H1 (cell line): ENCODE data around the gene APOBEC3C. TPM values are rescaled to one million over a fixed set of nuclear protein-coding genes. Genes with fewer than 3 reads are reported as not detected.

Experiments used
- CTCF ChIA-PET: fragments of 300-600 bp; sonication (Branson Sonifier 250); formaldehyde crosslinking; loops from one replicate; lab custom pipeline; 2021; ENCODE audit not compliant: partially characterized antibody; lab: Charles Lee
- POLR2A ChIA-PET: fragments of 300-600 bp; sonication (Branson Sonifier 250); formaldehyde crosslinking; loops from one replicate; lab custom pipeline; 2021; ENCODE audit warnings: inconsistent platforms; ENCODE audit not compliant: partially characterized antibody; lab: Charles Lee
- DNase-seq, 2 experiments: peaks; one replicate each; pipeline versions ENCODE4 v3.0.0 to v3.0.0-alpha.2; 2010 to 2022; ENCODE audit warnings: low spot score in 2 of 2, low read depth in 1 of 2, mixed read lengths in 1 of 2
- FAIRE-seq: peaks from 2 replicates; lab custom pipeline; 2011; peaks lifted over from hg19 to GRCh38; lab: Jason Lieb, UNC
- H2AFZ ChIP-seq: 2 replicates; pipeline ENCODE4 v1.8.1; 2012; ENCODE audit warnings: low read length, inconsistent platforms
- H2AK5ac ChIP-seq: 2 replicates; pipeline ENCODE4 v1.6.1; 2013; ENCODE audit warnings: low read depth, low read length
- H2BK120ac ChIP-seq: replicated peaks from 2 replicates; pipeline ENCODE3; 2013; ENCODE audit warnings: low read depth, low read length, inconsistent platforms
- H2BK12ac ChIP-seq: 2 replicates; pipeline ENCODE4 v1.6.1; 2013; ENCODE audit warnings: low read depth, low read length
- H2BK15ac ChIP-seq: 2 replicates; pipeline ENCODE4 v1.6.1; 2013; ENCODE audit warnings: low read length
- H2BK20ac ChIP-seq: 2 replicates; pipeline ENCODE4 v1.6.1; 2013; ENCODE audit warnings: low read length
- H2BK5ac ChIP-seq: 2 replicates; pipeline ENCODE4 v1.6.1; 2013; ENCODE audit warnings: low read depth, low read length
- H3K14ac ChIP-seq: 2 replicates; pipeline ENCODE4 v1.6.1; 2013; ENCODE audit warnings: inconsistent platforms; ENCODE audit not compliant: insufficient read length
- H3K18ac ChIP-seq: 2 replicates; pipeline ENCODE4 v1.6.1; 2013; ENCODE audit warnings: low read length; ENCODE audit errors: extremely low read depth
- H3K23ac ChIP-seq: 2 replicates; pipeline ENCODE4 v1.6.1; 2013; ENCODE audit warnings: inconsistent platforms; ENCODE audit not compliant: insufficient read length
- H3K23me2 ChIP-seq: 2 replicates; pipeline ENCODE4 v1.6.1; 2013; ENCODE audit warnings: low read depth, low read length
- H3K27ac ChIP-seq: 2 replicates; pipeline ENCODE4 v1.6.1; 2011; ENCODE audit warnings: low read depth, low read length, inconsistent platforms
- H3K27me3 ChIP-seq, 4 experiments: replicated peaks in 1 of 4; 1 replicate in 1 of 4; 2 replicates in 3 of 4; pipeline versions ENCODE4 v1.6.1 to v1.8.1; 2011 to 2013; ENCODE audit warnings: low read length in 3 of 4, mild to moderate bottlenecking in 3 of 4, inconsistent platforms in 2 of 4, mixed read lengths in 2 of 4, moderate library complexity in 1 of 4; ENCODE audit not compliant: control insufficient read depth in 3 of 4, insufficient read depth in 3 of 4; ENCODE audit errors: extremely low read depth in 1 of 4
- H3K36me3 ChIP-seq, 4 experiments: 2 replicates each; pipeline versions ENCODE4 v1.6.1 to v1.8.1; 2011 to 2013; ENCODE audit warnings: mild to moderate bottlenecking in 4 of 4, low read length in 3 of 4, moderate library complexity in 2 of 4, control low read depth in 1 of 4, inconsistent platforms in 1 of 4; ENCODE audit not compliant: insufficient read depth in 4 of 4, control insufficient read depth in 2 of 4
- H3K4ac ChIP-seq: replicated peaks from 2 replicates; pipeline ENCODE3; 2013; ENCODE audit warnings: low read length, low read depth, mixed read lengths, inconsistent platforms; ENCODE audit not compliant: insufficient read length
- H3K4me1 ChIP-seq, 4 experiments: replicated peaks in 1 of 4; 1 replicate in 1 of 4; 2 replicates in 3 of 4; pipeline versions ENCODE4 v1.6.1 to v1.8.1; 2011 to 2013; ENCODE audit warnings: low read length in 3 of 4, inconsistent platforms in 2 of 4, mixed read lengths in 1 of 4; ENCODE audit not compliant: insufficient read depth in 4 of 4, control insufficient read depth in 3 of 4
- H3K4me2 ChIP-seq, 2 experiments: 2 replicates each; pipeline versions ENCODE4 v1.6.1 to v1.8.1; 2011 to 2013; ENCODE audit warnings: low read depth in 2 of 2, low read length in 2 of 2, control low read depth in 1 of 2, inconsistent platforms in 1 of 2, mild to moderate bottlenecking in 1 of 2; ENCODE audit not compliant: insufficient read depth in 1 of 2
- H3K4me3 ChIP-seq, 4 experiments: fragments of 200-600, 300-600 bp in 1 of 4; sonication (generic), shearing (Covaris generic), sonication (Bioruptor Twin) in 1 of 4; 2 replicates each; pipeline versions ENCODE4 v1.5.1 to v1.8.1; 2011 to 2016; ENCODE audit warnings: low read length in 4 of 4, low read depth in 3 of 4, control low read depth in 2 of 4, inconsistent platforms in 2 of 4, mild to moderate bottlenecking in 2 of 4, mixed read lengths in 1 of 4, moderate library complexity in 1 of 4; ENCODE audit not compliant: insufficient read depth in 2 of 4; ENCODE audit errors: extremely low read depth in 1 of 4
- H3K56ac ChIP-seq: replicated peaks from 2 replicates; pipeline ENCODE3; 2013; ENCODE audit warnings: low read depth, mild to moderate bottlenecking, mixed read lengths, low read length, inconsistent platforms; ENCODE audit not compliant: insufficient read length
- H3K79me1 ChIP-seq: 2 replicates; pipeline ENCODE4 v1.6.1; 2013; ENCODE audit warnings: low read depth, low read length, control low read depth
- H3K79me2 ChIP-seq, 2 experiments: 2 replicates each; pipeline versions ENCODE4 v1.6.1 to v1.8.1; 2012 to 2013; ENCODE audit warnings: low read length in 2 of 2, mild to moderate bottlenecking in 2 of 2, inconsistent platforms in 1 of 2; ENCODE audit not compliant: insufficient read depth in 2 of 2, control insufficient read depth in 1 of 2
- H3K9ac ChIP-seq, 4 experiments: replicated peaks in 1 of 4; 1 replicate in 1 of 4; 2 replicates in 3 of 4; pipeline versions ENCODE4 v1.6.1 to v1.8.1; 2011 to 2013; ENCODE audit warnings: low read depth in 3 of 4, low read length in 3 of 4, control low read depth in 2 of 4, mild to moderate bottlenecking in 2 of 4, moderate library complexity in 2 of 4, inconsistent platforms in 1 of 4; ENCODE audit errors: extremely low read depth in 1 of 4
- H3K9me3 ChIP-seq, 2 experiments: 2 replicates each; pipeline versions ENCODE4 v1.6.1 to v1.8.1; 2012 to 2013; ENCODE audit warnings: mild to moderate bottlenecking in 2 of 2, moderate library complexity in 2 of 2, control low read depth in 1 of 2, inconsistent platforms in 1 of 2, low read depth in 1 of 2, low read length in 1 of 2, mixed read lengths in 1 of 2; ENCODE audit not compliant: insufficient read depth in 2 of 2
- H4K20me1 ChIP-seq, 2 experiments: replicated peaks in 1 of 2; 2 replicates each; pipeline versions ENCODE3 to v1.8.1; 2011 to 2013; ENCODE audit warnings: inconsistent platforms in 2 of 2, low read length in 2 of 2, mild to moderate bottlenecking in 1 of 2; ENCODE audit not compliant: insufficient read depth in 2 of 2, control insufficient read depth in 1 of 2
- H4K5ac ChIP-seq: 2 replicates; pipeline ENCODE4 v1.6.1; 2013; ENCODE audit warnings: low read length, low read depth, mixed read lengths, inconsistent platforms; ENCODE audit not compliant: insufficient read length
- H4K8ac ChIP-seq: 2 replicates; pipeline ENCODE4 v1.8.0; 2013; ENCODE audit warnings: mild to moderate bottlenecking, moderate library complexity, low read length, inconsistent platforms; ENCODE audit not compliant: insufficient read depth; ENCODE audit errors: extremely low read depth
- H4K91ac ChIP-seq: replicated peaks from 2 replicates; pipeline ENCODE3; 2013; ENCODE audit warnings: low read length, mixed read lengths, inconsistent platforms; ENCODE audit not compliant: insufficient read length
- CHD1 ChIP-seq: IDR thresholded peaks from 2 replicates; pipeline ENCODE4 v1.6.1; 2012; ENCODE audit warnings: low read depth, low read length, improper control_type of control experiment
- GABPA ChIP-seq: IDR thresholded peaks from 2 replicates; pipeline ENCODE4 v1.6.1; 2011; ENCODE audit warnings: mild to moderate bottlenecking, low read length, moderate library complexity, borderline replicate concordance; ENCODE audit not compliant: insufficient read depth
- TAF7 ChIP-seq: optimal IDR thresholded peaks from 2 replicates; pipeline ENCODE3; 2011; ENCODE audit warnings: low read depth, mild to moderate bottlenecking, inconsistent platforms, low read length, moderate library complexity, borderline replicate concordance
- ZNF274 ChIP-seq: IDR thresholded peaks from 2 replicates; pipeline ENCODE4 v1.7.0; 2012; ENCODE audit warnings: low read length, borderline replicate concordance; ENCODE audit errors: extremely low read depth
- WGBS, 2 experiments: shearing (Covaris generic) in 1 of 2; methylation state at CpG; one replicate each; pipeline versions ENCODE4 v1.1.6 to v1.1.7; 2013 to 2015; ENCODE audit warnings: low lambda C conversion rate in 2 of 2, mixed read lengths in 2 of 2, inconsistent platforms in 1 of 2, low coverage in 1 of 2, missing lambda C conversion rate in 1 of 2; ENCODE audit not compliant: insufficient replicate concordance in 2 of 2, insufficient coverage in 1 of 2, insufficient read length in 1 of 2; ENCODE audit errors: extremely low coverage in 1 of 2, missing lambda C conversion rate in 1 of 2; 5-methylcytosine and 5-hydroxymethylcytosine counted together
- polyA plus RNA-seq, 7 experiments: library from polyadenylated mRNA; depleted of rRNA in 3 of 7; stranded (reverse) in 5 of 7; unstranded in 2 of 7; fragments of >200 nt in 5 of 7; fragments of 200-250 nt in 2 of 7; gene quantifications; 1 replicate in 5 of 7; 2 replicates in 1 of 7; 4 replicates in 1 of 7; pipeline versions ENCODE4 v1.2.1 to v1.2.3, GENCODE V29; 2011 to 2013; ENCODE audit warnings: missing spikeins in 2 of 7, mixed read lengths in 2 of 7
- total RNA-seq: library from RNA; stranded (reverse); fragmentation: NEBNext Ultra II Directional; extraction: Animal tissue kit (Norgen Biotek cat#: 25700); gene quantifications from 2 replicates; pipeline ENCODE4 v1.2.1, GENCODE V29; 2021

Gene APOBEC3C
- total and polyA plus RNA-seq, 2 of the 8 experiments (the other 6 are each of a cell fraction or from before 2014, with no cell fraction given) = 20.3 to 23.3 TPM

GRCh38 chr22:39010946-39011345 lies 3.1 kb upstream of the APOBEC3C start:
- Histone ChIP-seq H3K27me3 (no peaks in the 10 kb centered on the region), H3K27ac (no peak overlapping the region), H2BK5ac (no peak overlapping the region), H3K36me3 (no peaks in the 10 kb centered on the region), H4K20me1 (no peaks in the 10 kb centered on the region), H2AK5ac (no peak overlapping the region), H3K4me1 (peaks cover 2 to 15% (median 6%) of the 10 kb centered on the region in 4 experiments; a peak in 5 of 7 replicates), H4K91ac (no peak overlapping the region), H2BK15ac (no peak overlapping the region), H3K4me3 (no peak overlapping the region), H3K4ac (no peak overlapping the region), H3K23ac (no peak overlapping the region), H3K79me2 (no peaks in the 10 kb centered on the region), H2AFZ (no peak overlapping the region), H3K23me2 (no peaks in the 10 kb centered on the region), H4K8ac (peak overlapping the region; percentile 46; the same call in 1 of the 2 replicates), H3K14ac (no peak overlapping the region), H2BK120ac (no peak overlapping the region), H3K79me1 (no peaks in the 10 kb centered on the region), H3K4me2 (no peak overlapping the region), H3K18ac (no peak overlapping the region), H3K56ac (no peak overlapping the region), H2BK12ac (no peak overlapping the region), H2BK20ac (no peak overlapping the region), H3K9ac (no peak overlapping the region), H3K9me3 (no peaks in the 10 kb centered on the region), H4K5ac (no peak overlapping the region)
- no peak for DNase-seq
- 92% methylated on average over 15 of the region's 15 CpGs; no CpG with 5 or more reads in 1 of the 2 experiments for whole genome bisulfite sequencing, 2 experiments
- ChIA-PET POLR2A (interaction anchor here (1.1 kb wide), 1 partner anchor 20 kb away, joined by 3 read pairs; no protein-coding TSS in a partner anchor), CTCF (interaction anchor here (1.2 kb wide), 1 partner anchor 242 kb away, joined by 3 read pairs; no protein-coding TSS in a partner anchor)
- no peak for FAIRE-seq
- TF ChIP-seq TAF7 (no peak), CHD1 (no peak), GABPA (no peak), ZNF274 (no peak)
